Measurements from ENCODE around the gene SLC26A11. TPM values are rescaled to one million over a fixed set of nuclear protein-coding genes. Genes with fewer than 3 reads are reported as not detected.

The SLC26A11 gene
- total and polyA plus RNA-seq, 2 of the 13 experiments (the other 11 are each of a cell fraction or from before 2014, with no cell fraction given): 8.7 to 13.2 TPM

DNA sequence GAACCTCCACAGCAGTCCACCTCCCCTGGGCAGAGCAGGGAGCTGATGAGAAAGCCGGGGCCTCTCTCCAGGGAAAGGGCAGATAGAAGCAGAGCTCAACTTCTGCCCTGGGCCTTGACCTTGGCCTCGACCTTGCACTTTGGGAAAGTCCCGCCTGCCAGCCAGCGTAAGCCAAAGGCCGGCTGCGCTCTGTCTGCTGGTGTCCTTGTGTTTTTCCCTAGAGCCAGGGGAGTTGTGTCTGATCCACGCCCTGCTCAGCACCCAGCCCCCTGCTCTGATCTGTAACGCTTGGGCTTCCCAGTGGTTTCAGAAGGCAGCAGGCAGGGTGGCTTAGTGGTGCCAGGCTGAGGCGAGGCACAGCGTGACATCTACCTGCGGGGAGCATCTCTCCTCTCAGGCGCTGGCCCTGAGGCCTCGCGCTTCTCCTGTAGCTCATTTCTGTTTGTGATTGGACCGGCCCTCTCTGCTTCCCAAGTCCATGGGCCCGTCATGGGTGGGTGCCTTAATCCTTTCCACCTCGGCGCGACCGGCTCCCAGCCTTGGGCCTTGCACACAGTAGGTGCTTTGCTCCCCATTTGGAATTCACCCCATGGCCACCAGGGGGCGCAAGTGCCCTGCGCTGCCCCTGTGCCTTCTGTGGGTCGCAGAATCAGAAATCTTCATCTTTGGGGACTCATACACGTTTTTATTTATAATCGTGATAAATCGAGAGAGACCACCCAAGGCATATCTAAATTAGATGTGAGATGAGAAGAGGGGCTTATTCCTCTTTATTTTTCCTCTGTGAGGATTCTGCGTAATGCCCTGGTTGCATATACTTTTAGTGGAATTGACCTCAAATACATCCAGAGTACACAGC, 24.3 kb upstream of the SLC26A11 start (continued):
- TF ChIP-seq, protein P1, sequence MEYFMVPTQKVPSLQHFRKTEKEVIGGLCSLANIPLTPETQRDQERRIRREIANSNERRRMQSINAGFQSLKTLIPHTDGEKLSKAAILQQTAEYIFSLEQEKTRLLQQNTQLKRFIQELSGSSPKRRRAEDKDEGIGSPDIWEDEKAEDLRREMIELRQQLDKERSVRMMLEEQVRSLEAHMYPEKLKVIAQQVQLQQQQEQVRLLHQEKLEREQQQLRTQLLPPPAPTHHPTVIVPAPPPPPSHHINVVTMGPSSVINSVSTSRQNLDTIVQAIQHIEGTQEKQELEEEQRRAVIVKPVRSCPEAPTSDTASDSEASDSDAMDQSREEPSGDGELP (IDR thresholded peaks at IDR 0.05; ENCODE audit: borderline replicate concordance, low read depth): no peak
- TF ChIP-seq, protein P2, sequence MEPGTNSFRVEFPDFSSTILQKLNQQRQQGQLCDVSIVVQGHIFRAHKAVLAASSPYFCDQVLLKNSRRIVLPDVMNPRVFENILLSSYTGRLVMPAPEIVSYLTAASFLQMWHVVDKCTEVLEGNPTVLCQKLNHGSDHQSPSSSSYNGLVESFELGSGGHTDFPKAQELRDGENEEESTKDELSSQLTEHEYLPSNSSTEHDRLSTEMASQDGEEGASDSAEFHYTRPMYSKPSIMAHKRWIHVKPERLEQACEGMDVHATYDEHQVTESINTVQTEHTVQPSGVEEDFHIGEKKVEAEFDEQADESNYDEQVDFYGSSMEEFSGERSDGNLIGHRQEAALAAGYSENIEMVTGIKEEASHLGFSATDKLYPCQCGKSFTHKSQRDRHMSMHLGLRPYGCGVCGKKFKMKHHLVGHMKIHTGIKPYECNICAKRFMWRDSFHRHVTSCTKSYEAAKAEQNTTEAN (CRISPR knock-in tag; conservative IDR thresholded peaks at IDR 0.05): 0 out of 2 replicates have a peak, but pooled peaks have one; percentile 13
- TF ChIP-seq ZBTB1 (CRISPR knock-in tag; IDR thresholded peaks at IDR 0.05; ENCODE audit: borderline replicate concordance) (no peak), ARNT2 (CRISPR knock-in tag; IDR thresholded peaks at IDR 0.05; ENCODE audit: low read depth) (no peak; the same call in 1 of the 2 replicates), HIVEP1 (CRISPR knock-in tag; IDR thresholded peaks at IDR 0.05) (no peak; the same call in 1 of the 2 replicates), ZFP36L1 (CRISPR knock-in tag; IDR thresholded peaks at IDR 0.05) (no peak), FOXK1 (CRISPR knock-in tag; IDR thresholded peaks at IDR 0.05; ENCODE audit: borderline replicate concordance, low read depth) (no peak), PAWR (CRISPR knock-in tag; IDR thresholded peaks at IDR 0.05; ENCODE audit: borderline replicate concordance) (no peak), ZNF10 (CRISPR knock-in tag; IDR thresholded peaks at IDR 0.05; ENCODE audit: borderline replicate concordance, low read depth) (no peak), ZNF792 (CRISPR knock-in tag; IDR thresholded peaks at IDR 0.05) (no peak), CENPT (CRISPR knock-in tag; IDR thresholded peaks at IDR 0.05; ENCODE audit: low read depth) (no peak), RFXANK (CRISPR knock-in tag; IDR thresholded peaks at IDR 0.05) (no peak), KLF16 (CRISPR knock-in tag; IDR thresholded peaks at IDR 0.05) (0 out of 4 replicates have a peak, but pooled peaks of 1 of the 2 experiments have one; percentile 33), KAT2B (IDR thresholded peaks at IDR 0.05; ENCODE audit: borderline replicate concordance, low read depth, low read length) (no peak), MEF2D (CRISPR knock-in tag; IDR thresholded peaks at IDR 0.05) (no peak), ZNF556 (CRISPR knock-in tag; IDR thresholded peaks at IDR 0.05; ENCODE audit: borderline replicate concordance) (no peak), KMT2B (CRISPR knock-in tag; IDR thresholded peaks at IDR 0.05) (no peak), ATRX (CRISPR knock-in tag; IDR thresholded peaks at IDR 0.05; ENCODE audit: borderline replicate concordance) (no peak), THAP11 (CRISPR knock-in tag; IDR thresholded peaks at IDR 0.05) (no peak)
- TF ChIP-seq, protein P3, sequence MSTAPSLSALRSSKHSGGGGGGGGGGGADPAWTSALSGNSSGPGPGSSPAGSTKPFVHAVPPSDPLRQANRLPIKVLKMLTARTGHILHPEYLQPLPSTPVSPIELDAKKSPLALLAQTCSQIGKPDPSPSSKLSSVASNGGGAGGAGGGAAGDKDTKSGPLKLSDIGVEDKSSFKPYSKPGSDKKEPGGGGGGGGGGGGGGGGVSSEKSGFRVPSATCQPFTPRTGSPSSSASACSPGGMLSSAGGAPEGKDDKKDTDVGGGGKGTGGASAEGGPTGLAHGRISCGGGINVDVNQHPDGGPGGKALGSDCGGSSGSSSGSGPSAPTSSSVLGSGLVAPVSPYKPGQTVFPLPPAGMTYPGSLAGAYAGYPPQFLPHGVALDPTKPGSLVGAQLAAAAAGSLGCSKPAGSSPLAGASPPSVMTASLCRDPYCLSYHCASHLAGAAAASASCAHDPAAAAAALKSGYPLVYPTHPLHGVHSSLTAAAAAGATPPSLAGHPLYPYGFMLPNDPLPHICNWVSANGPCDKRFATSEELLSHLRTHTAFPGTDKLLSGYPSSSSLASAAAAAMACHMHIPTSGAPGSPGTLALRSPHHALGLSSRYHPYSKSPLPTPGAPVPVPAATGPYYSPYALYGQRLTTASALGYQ (CRISPR knock-in tag; IDR thresholded peaks at IDR 0.05): no peak
- TF ChIP-seq, protein P4, sequence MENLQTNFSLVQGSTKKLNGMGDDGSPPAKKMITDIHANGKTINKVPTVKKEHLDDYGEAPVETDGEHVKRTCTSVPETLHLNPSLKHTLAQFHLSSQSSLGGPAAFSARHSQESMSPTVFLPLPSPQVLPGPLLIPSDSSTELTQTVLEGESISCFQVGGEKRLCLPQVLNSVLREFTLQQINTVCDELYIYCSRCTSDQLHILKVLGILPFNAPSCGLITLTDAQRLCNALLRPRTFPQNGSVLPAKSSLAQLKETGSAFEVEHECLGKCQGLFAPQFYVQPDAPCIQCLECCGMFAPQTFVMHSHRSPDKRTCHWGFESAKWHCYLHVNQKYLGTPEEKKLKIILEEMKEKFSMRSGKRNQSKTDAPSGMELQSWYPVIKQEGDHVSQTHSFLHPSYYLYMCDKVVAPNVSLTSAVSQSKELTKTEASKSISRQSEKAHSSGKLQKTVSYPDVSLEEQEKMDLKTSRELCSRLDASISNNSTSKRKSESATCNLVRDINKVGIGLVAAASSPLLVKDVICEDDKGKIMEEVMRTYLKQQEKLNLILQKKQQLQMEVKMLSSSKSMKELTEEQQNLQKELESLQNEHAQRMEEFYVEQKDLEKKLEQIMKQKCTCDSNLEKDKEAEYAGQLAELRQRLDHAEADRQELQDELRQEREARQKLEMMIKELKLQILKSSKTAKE (CRISPR knock-in tag; IDR thresholded peaks at IDR 0.05; ENCODE audit: borderline replicate concordance): peak; percentile 91
- TF ChIP-seq, protein P5, sequence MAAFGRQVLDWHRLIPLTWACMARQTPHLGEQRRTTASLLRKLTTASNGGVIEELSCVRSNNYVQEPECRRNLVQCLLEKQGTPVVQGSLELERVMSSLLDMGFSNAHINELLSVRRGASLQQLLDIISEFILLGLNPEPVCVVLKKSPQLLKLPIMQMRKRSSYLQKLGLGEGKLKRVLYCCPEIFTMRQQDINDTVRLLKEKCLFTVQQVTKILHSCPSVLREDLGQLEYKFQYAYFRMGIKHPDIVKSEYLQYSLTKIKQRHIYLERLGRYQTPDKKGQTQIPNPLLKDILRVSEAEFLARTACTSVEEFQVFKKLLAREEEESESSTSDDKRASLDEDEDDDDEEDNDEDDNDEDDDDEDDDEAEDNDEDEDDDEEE (CRISPR knock-in tag; IDR thresholded peaks at IDR 0.05): 0 out of 2 replicates have a peak, but pooled peaks have one; percentile 70

Data from HepG2 (cell line).